ENCODE data around the gene MRTFB.
"Not testable (repeated sequence)": the region's sequence is repeated elsewhere in the genome, so short reads cannot be mapped to it uniquely, and the experiment has no call there.

Gene MRTFB

GRCh38 chr16:14105760-14106375 lies 34.7 kb downstream of the MRTFB start:
- no peak for DNase-seq (ENCODE audit: low spot score)

- DNase-seq (ENCODE audit: low spot score), result no peak
Observed at GRCh38 chr16:14106457-14106856, 35.3 kb downstream of the MRTFB start.

- no peak for DNase-seq (ENCODE audit: low spot score)
Observed at GRCh38 chr16:14106961-14107360, 35.8 kb downstream of the MRTFB start.

- DNase-seq (ENCODE audit: low spot score), result no peak
Observed at GRCh38 chr16:14109077-14109775, 38.1 kb downstream of the MRTFB start.

- DNase-seq (ENCODE audit: low spot score), result no peak
Observed at GRCh38 chr16:14109782-14110727, 38.9 kb downstream of the MRTFB start.

GRCh38 chr16:14110728-14111251 lies 39.7 kb downstream of the MRTFB start:
- DNase-seq (ENCODE audit: low spot score), result no peak

GRCh38 chr16:14111713-14112538 lies 40.8 kb downstream of the MRTFB start:
- no peak for DNase-seq (ENCODE audit: low spot score)

GRCh38 chr16:14112539-14112856 lies 41.4 kb downstream of the MRTFB start:
- DNase-seq (ENCODE audit: low spot score), result no peak

- DNase-seq (ENCODE audit: low spot score), result no peak
Observed at GRCh38 chr16:14113344-14113743, 42.2 kb downstream of the MRTFB start.

GRCh38 chr16:14117051-14117450 lies 45.9 kb downstream of the MRTFB start:
- no peak for DNase-seq (ENCODE audit: low spot score)

- DNase-seq (ENCODE audit: low spot score), result no peak
Observed at GRCh38 chr16:14119799-14120198, 48.7 kb downstream of the MRTFB start.

GRCh38 chr16:14120335-14120734 lies 49.2 kb downstream of the MRTFB start:
- DNase-seq (ENCODE audit: low spot score), result no peak

GRCh38 chr16:14121142-14121541 lies 50.0 kb downstream of the MRTFB start:
- no peak for DNase-seq (ENCODE audit: low spot score)

- DNase-seq (ENCODE audit: low spot score), result no peak
Observed at GRCh38 chr16:14121872-14122271, 50.8 kb downstream of the MRTFB start.

GRCh38 chr16:14122430-14122829 lies 51.3 kb downstream of the MRTFB start:
- DNase-seq (ENCODE audit: low spot score), result not testable (repeated sequence)

- DNase-seq (ENCODE audit: low spot score), result no peak
Observed at GRCh38 chr16:14125000-14125681, 54.0 kb downstream of the MRTFB start.

- DNase-seq (ENCODE audit: low spot score), result no peak
Observed at GRCh38 chr16:14125708-14126107, 54.6 kb downstream of the MRTFB start.

GRCh38 chr16:14128097-14128496 lies 57.0 kb downstream of the MRTFB start:
- no peak for DNase-seq (ENCODE audit: low spot score)

- DNase-seq (ENCODE audit: low spot score), result no peak
Observed at GRCh38 chr16:14129502-14129901, 58.4 kb downstream of the MRTFB start.

- no peak for DNase-seq (ENCODE audit: low spot score)
Observed at GRCh38 chr16:14131774-14132695, 60.9 kb downstream of the MRTFB start.
